Measurements from ENCODE around the gene COL4A2.
"Not testable (repeated sequence)": the region's sequence is repeated elsewhere in the genome, so short reads cannot be mapped to it uniquely, and the experiment has no call there.

COL4A2 gene

DNA sequence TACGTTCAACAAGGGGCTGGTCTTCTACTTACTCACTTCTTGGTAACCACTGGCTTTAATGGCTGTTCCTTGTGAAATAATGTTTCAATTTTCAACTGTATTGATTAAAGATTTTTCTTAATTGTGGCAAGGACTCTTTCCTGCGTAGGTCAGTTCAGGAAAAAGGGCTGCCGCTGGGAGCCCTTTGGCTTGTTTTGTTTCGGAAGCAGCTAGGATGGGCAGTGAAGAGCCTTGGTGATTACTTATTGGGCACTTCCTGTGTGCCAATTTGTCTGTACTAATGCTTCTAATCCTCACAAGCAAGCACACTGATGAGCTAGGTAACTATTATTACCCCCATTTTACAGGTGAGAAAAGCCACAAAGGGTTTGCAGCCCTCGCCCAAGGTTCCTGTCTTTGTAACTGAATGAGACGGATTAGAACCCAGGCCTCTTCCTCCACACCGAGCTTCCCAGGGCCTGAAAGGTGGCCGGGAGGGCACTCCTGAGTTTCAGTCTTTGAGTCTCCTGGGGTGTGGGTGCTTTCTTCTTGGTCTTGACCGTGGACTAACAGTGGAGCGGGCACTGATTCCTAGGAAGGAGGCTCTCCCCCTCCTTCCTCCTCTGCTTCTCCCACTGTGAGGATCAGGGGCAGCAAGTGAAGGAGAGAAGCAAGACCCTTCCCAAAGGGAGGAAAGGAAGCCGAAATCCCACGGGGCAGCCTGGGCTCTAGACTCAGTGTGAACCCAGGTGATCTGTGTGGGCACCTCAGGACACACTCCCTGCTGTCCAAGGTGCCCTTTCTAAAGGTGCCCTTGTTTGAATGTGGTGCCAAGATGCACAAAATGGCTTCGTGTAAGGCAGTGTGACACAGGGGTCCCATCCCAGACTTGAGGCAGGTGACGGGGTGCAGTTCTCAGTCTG is 3.7 kb downstream of the COL4A2 start:
- Histone ChIP-seq H3K36me3 (ENCODE audit: control insufficient read depth in 1 of 2, insufficient read depth in 2 of 2, low read length in 2 of 2) (peaks cover 5 to 6% of the 10 kb centered on the region in 2 donors), H3K27me3 (ENCODE audit: low read depth, low read length) (no peaks in the 10 kb centered on the region), H3K27ac (ENCODE audit: low read length) (peak overlapping the region; percentile 71), H3K9me3 (ENCODE audit: control insufficient read depth in 1 of 2, low read length in 2 of 2) (no peaks in the 10 kb centered on the region), H3K4me3 (ENCODE audit: low read depth in 1 of 2, low read length in 2 of 2) (peak overlapping the region; percentile 83 to 91), H3K4me1 (ENCODE audit: control insufficient read depth in 1 of 2, insufficient read depth in 2 of 2, low read length in 2 of 2) (peaks cover 0 to 62% of the 10 kb centered on the region in 2 donors)

- no peaks in the 10 kb centered on the region for H3K9me3 ChIP-seq (ENCODE audit: control insufficient read depth in 1 of 2, low read length in 2 of 2)
- peak overlapping the region; percentile 83 to 91 for H3K4me3 ChIP-seq (ENCODE audit: low read depth in 1 of 2, low read length in 2 of 2)
- peak overlapping the region; percentile 71 for H3K27ac ChIP-seq (ENCODE audit: low read length)
- peaks cover 0 to 70% of the 10 kb centered on the region in 2 donors for H3K4me1 ChIP-seq (ENCODE audit: control insufficient read depth in 1 of 2, insufficient read depth in 2 of 2, low read length in 2 of 2)
- H3K27me3 ChIP-seq (ENCODE audit: low read depth, low read length), result no peaks in the 10 kb centered on the region
- H3K36me3 ChIP-seq (ENCODE audit: control insufficient read depth in 1 of 2, insufficient read depth in 2 of 2, low read length in 2 of 2), result peaks cover 5 to 10% of the 10 kb centered on the region in 2 donors
Measured at GRCh38 chr13:110311443-110312338, 4.6 kb downstream of the COL4A2 start.

- Histone ChIP-seq H3K27ac (ENCODE audit: low read length) (peak overlapping the region; percentile 71), H3K4me1 (ENCODE audit: control insufficient read depth in 1 of 2, insufficient read depth in 2 of 2, low read length in 2 of 2) (peaks cover 0 to 77% of the 10 kb centered on the region in 2 donors), H3K27me3 (ENCODE audit: low read depth, low read length) (no peaks in the 10 kb centered on the region)
Measured at GRCh38 chr13:110312339-110313031, 5.4 kb downstream of the COL4A2 start.

DNA sequence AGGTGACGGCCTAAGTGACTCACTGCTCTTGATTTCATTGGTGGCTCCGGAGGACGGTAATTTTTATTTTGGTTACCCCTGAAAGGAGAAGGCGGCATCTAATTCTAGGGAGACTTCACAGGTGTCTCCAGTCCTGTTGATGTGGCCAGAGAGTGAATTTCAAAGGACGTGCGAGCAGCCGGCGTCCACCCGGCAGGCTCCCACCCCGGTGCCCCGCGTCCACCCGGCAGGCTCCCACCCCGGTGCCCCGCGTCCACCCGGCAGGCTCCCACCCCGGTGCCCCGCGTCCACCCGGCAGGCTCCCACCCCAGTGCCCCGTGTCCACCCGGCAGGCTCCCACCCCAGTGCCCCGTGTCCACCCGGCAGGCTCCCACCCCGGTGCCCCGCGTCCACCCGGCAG is 6.2 kb downstream of the COL4A2 start:
- H3K4me3 ChIP-seq (ENCODE audit: low read depth in 1 of 2, low read length in 2 of 2); H3K27me3 ChIP-seq (ENCODE audit: low read depth, low read length); H3K9me3 ChIP-seq (ENCODE audit: control insufficient read depth in 1 of 2, low read length in 2 of 2): not testable (repeated sequence)
- H3K36me3 ChIP-seq (ENCODE audit: control insufficient read depth in 1 of 2, insufficient read depth in 2 of 2, low read length in 2 of 2), result peaks cover 5 to 17% of the 10 kb centered on the region in 2 donors
- H3K27ac ChIP-seq (ENCODE audit: low read length), result peak overlapping the region; percentile 71
- H3K4me1 ChIP-seq (ENCODE audit: control insufficient read depth in 1 of 2, insufficient read depth in 2 of 2, low read length in 2 of 2), result peaks cover 0 to 84% of the 10 kb centered on the region in 2 donors

More at GRCh38 chr13:110312339-110313031, 5.4 kb downstream of the COL4A2 start:
- peaks cover 5 to 16% of the 10 kb centered on the region in 2 donors for H3K36me3 ChIP-seq (ENCODE audit: control insufficient read depth in 1 of 2, insufficient read depth in 2 of 2, low read length in 2 of 2)
- no peaks in the 10 kb centered on the region for H3K9me3 ChIP-seq (ENCODE audit: control insufficient read depth in 1 of 2, low read length in 2 of 2)
- peak overlapping the region; percentile 83 to 91 for H3K4me3 ChIP-seq (ENCODE audit: low read depth in 1 of 2, low read length in 2 of 2)

DNA sequence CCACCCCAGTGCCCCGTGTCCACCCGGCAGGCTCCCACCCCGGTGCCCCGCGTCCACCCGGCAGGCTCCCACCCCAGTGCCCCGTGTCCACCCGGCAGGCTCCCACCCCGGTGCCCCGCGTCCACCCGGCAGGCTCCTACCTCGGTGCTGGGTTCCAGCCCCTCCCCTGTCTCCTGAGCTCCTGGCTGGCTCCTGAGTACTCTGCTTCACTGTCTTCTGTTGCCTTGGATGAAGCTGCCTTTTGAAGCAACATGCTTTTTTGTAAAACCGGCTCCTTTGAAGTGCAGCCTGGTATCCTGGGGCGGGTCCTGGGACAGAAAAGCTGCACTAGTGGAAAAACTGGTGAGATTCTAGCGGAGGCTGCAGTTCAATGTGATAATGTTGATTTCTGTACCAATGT is 6.6 kb downstream of the COL4A2 start:
- not testable (repeated sequence) for H3K4me3 ChIP-seq (ENCODE audit: low read depth in 1 of 2, low read length in 2 of 2); H3K27ac ChIP-seq (ENCODE audit: low read length); H3K27me3 ChIP-seq (ENCODE audit: low read depth, low read length); H3K9me3 ChIP-seq (ENCODE audit: control insufficient read depth in 1 of 2, low read length in 2 of 2)
- Histone ChIP-seq H3K36me3 (ENCODE audit: control insufficient read depth in 1 of 2, insufficient read depth in 2 of 2, low read length in 2 of 2) (peaks cover 5 to 17% of the 10 kb centered on the region in 2 donors), H3K4me1 (ENCODE audit: control insufficient read depth in 1 of 2, insufficient read depth in 2 of 2, low read length in 2 of 2) (peaks cover 0 to 88% of the 10 kb centered on the region in 2 donors)

- Histone ChIP-seq H3K4me3 (ENCODE audit: low read depth in 1 of 2, low read length in 2 of 2) (no peak overlapping the region), H3K27ac (ENCODE audit: low read length) (no peak overlapping the region)
Measured at GRCh38 chr13:110314516-110315245, 7.6 kb downstream of the COL4A2 start.

DNA sequence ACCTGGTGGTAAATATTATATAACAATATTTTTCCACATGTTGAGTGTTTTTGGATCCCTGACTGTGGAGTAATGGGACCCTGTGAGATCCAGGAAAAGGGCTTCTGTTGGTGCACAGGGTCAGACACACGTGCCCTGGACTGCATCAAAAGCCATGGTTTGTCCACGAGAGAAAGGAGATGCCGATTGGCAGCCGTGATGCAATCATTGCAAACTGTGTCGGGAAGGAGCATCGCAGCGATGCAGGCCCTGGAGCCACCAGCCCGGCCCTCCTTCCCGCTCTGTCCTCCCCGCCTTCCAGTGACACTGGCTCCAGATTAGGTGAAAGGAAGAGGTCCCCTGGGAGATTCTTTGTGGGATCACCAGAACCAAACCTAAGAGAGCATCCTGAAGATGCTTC is 9.1 kb downstream of the COL4A2 start:
- H3K27me3 ChIP-seq (ENCODE audit: low read depth, low read length), result no peaks in the 10 kb centered on the region
- peaks cover 5 to 13% of the 10 kb centered on the region in 2 donors for H3K36me3 ChIP-seq (ENCODE audit: control insufficient read depth in 1 of 2, insufficient read depth in 2 of 2, low read length in 2 of 2)
- no peak overlapping the region for H3K4me3 ChIP-seq (ENCODE audit: low read depth in 1 of 2, low read length in 2 of 2)
- no peaks in the 10 kb centered on the region for H3K9me3 ChIP-seq (ENCODE audit: control insufficient read depth in 1 of 2, low read length in 2 of 2)
- peaks cover 0 to 78% of the 10 kb centered on the region in 2 donors for H3K4me1 ChIP-seq (ENCODE audit: control insufficient read depth in 1 of 2, insufficient read depth in 2 of 2, low read length in 2 of 2)
- H3K27ac ChIP-seq (ENCODE audit: low read length), result no peak overlapping the region

More at GRCh38 chr13:110314516-110315245, 7.6 kb downstream of the COL4A2 start:
- Histone ChIP-seq H3K27me3 (ENCODE audit: low read depth, low read length) (no peaks in the 10 kb centered on the region), H3K4me1 (ENCODE audit: control insufficient read depth in 1 of 2, insufficient read depth in 2 of 2, low read length in 2 of 2) (peaks cover 0 to 92% of the 10 kb centered on the region in 2 donors), H3K9me3 (ENCODE audit: control insufficient read depth in 1 of 2, low read length in 2 of 2) (no peaks in the 10 kb centered on the region), H3K36me3 (ENCODE audit: control insufficient read depth in 1 of 2, insufficient read depth in 2 of 2, low read length in 2 of 2) (peaks cover 5 to 17% of the 10 kb centered on the region in 2 donors)

DNA sequence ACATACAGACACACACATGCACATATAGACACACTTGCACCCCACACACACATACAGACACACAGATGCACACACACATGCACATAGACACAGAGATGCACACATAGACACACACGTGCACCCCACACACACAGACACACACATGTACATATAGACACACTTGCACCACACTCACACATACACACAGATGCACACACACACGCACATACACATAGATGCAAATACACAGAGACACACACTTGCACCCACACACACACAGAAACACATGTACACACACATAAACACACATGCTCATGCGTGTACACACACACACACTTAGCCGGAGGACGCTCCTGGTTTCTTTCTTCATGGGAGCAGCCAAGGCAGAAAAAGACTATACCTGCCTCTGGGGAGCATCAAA is 10.0 kb downstream of the COL4A2 start:
- Histone ChIP-seq H3K9me3 (ENCODE audit: control insufficient read depth in 1 of 2, low read length in 2 of 2) (no peaks in the 10 kb centered on the region), H3K4me1 (ENCODE audit: control insufficient read depth in 1 of 2, insufficient read depth in 2 of 2, low read length in 2 of 2) (peaks cover 0 to 69% of the 10 kb centered on the region in 2 donors), H3K4me3 (ENCODE audit: low read depth in 1 of 2, low read length in 2 of 2) (no peak overlapping the region), H3K27me3 (ENCODE audit: low read depth, low read length) (no peaks in the 10 kb centered on the region), H3K36me3 (ENCODE audit: control insufficient read depth in 1 of 2, insufficient read depth in 2 of 2, low read length in 2 of 2) (peaks cover 5 to 11% of the 10 kb centered on the region in 2 donors), H3K27ac (ENCODE audit: low read length) (no peak overlapping the region)

GRCh38 chr13:110317496-110318195 is 10.6 kb downstream of the COL4A2 start:
- H3K27me3 ChIP-seq (ENCODE audit: low read depth, low read length), result no peaks in the 10 kb centered on the region
- no peaks in the 10 kb centered on the region for H3K9me3 ChIP-seq (ENCODE audit: control insufficient read depth in 1 of 2, low read length in 2 of 2)
- peaks cover 5 to 11% of the 10 kb centered on the region in 2 donors for H3K36me3 ChIP-seq (ENCODE audit: control insufficient read depth in 1 of 2, insufficient read depth in 2 of 2, low read length in 2 of 2)
- H3K4me1 ChIP-seq (ENCODE audit: control insufficient read depth in 1 of 2, insufficient read depth in 2 of 2, low read length in 2 of 2), result peaks cover 0 to 70% of the 10 kb centered on the region in 2 donors
- no peak overlapping the region for H3K4me3 ChIP-seq (ENCODE audit: low read depth in 1 of 2, low read length in 2 of 2)
- H3K27ac ChIP-seq (ENCODE audit: low read length), result no peak overlapping the region

DNA sequence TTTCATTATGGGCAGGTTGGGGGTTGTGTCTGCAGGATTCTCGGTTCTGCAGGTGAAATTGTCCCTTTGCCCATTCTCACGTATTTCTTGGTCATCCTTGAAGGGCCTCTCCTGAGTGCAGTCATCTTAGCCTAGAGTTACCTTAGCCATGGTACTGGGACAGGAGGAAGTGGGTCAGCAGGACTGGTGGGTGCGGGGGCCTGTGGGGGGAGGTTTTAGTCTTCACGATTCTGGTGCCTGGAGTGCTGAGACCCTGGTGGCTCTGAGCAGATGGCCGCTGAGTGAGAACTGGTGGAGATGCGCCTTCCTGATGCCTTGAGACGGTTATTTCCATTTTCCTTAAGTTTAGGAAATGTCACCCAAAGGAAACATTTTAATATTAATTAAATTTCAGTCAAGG is 11.8 kb downstream of the COL4A2 start:
- H3K36me3 ChIP-seq (ENCODE audit: control insufficient read depth in 1 of 2, insufficient read depth in 2 of 2, low read length in 2 of 2), result peaks cover 5 to 11% of the 10 kb centered on the region in 2 donors
- no peaks in the 10 kb centered on the region for H3K9me3 ChIP-seq (ENCODE audit: control insufficient read depth in 1 of 2, low read length in 2 of 2)
- peaks cover 0 to 74% of the 10 kb centered on the region in 2 donors for H3K4me1 ChIP-seq (ENCODE audit: control insufficient read depth in 1 of 2, insufficient read depth in 2 of 2, low read length in 2 of 2)
- no peak overlapping the region for H3K4me3 ChIP-seq (ENCODE audit: low read depth in 1 of 2, low read length in 2 of 2)
- H3K27ac ChIP-seq (ENCODE audit: low read length), result no peak overlapping the region
- H3K27me3 ChIP-seq (ENCODE audit: low read depth, low read length), result no peaks in the 10 kb centered on the region
